ENCODE data around the gene TMEM126A. TPM values are rescaled to one million over a fixed set of nuclear protein-coding genes. Genes with fewer than 3 reads are reported as not detected.
A peak's percentile ranks its signal among the peaks of the same experiment; 100 is the strongest.
"Not testable (repeated sequence)": the region's sequence is repeated elsewhere in the genome, so short reads cannot be mapped to it uniquely, and the experiment has no call there.

The TMEM126A gene
- total RNA-seq = 10 to 100 TPM; 19.9 to 23.9 TPM
- polyA plus RNA-seq = 10 to 100 TPM; 45.8 to 58.4 TPM
- long read RNA-seq, donor 1, partial matches to known transcripts = 0 of 2 reads
- long read RNA-seq, donor 1, other reads (novel, unspliced or antisense) = 1 of 2 reads
- long read RNA-seq, donor 2, partial matches to known transcripts = 0 of 3 reads
- long read RNA-seq, donor 2, other reads (novel, unspliced or antisense) = 0 of 3 reads

DNA sequence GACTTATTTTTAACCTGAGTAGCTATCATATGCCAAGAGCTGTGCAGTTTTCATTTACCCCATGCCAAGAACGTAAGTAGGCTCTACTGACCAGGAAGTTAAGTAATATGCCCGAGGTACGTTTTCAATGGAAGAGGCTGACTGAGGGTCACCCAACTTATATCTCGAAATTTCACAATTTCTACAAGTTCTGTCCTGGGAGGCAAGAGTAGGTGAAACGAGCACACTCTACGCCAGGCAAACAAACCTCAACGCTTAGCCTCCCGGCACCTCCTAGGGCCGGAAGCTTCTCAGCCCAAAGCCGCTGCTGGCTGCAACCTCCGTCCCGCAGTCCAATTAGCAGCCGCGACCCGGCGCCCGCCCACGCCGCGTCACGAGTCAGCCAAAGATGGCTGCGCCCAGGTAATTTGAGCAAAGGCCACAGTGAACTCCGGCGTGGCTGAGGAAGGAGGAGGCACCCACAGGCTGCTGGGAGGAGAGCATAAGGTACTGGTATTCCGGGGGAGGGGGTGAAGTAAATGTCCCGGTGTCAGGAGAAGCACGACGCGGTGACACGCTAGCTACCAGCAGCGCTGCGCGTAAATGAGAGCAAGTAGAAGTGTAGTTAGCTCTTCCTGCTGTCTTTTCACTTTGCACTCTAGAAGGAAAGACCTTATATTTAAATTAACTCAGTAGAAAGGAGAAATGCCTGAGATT lies at the start of gene TMEM126A:
Gene TMEM126A, plus strand, starts transcription at position 364 of the 696 bp plus-strand sequence. CDS start 2,289 bp downstream, outside the sequence.
- H3K9me3 ChIP-seq (ENCODE audit: control insufficient read depth, low read length) = no peaks in the 10 kb centered on the region
- peaks cover 0 to 2% of the 10 kb centered on the region in 2 donors for H3K36me3 ChIP-seq (ENCODE audit: control insufficient read depth in 1 of 2, insufficient read depth in 2 of 2, low read length in 1 of 2)
- ATAC-seq (ENCODE audit: low FRiP score) = peak; percentile 98
- H3K27me3 ChIP-seq (ENCODE audit: control insufficient read depth in 1 of 2, insufficient read depth in 2 of 2, low read length in 1 of 2) = no peaks in the 10 kb centered on the region
- 0% methylated on average over 33 of the region's 33 CpGs for WGBS, 2 donors
- H3K4me1 ChIP-seq (ENCODE audit: control insufficient read depth in 1 of 2, insufficient read depth in 2 of 2, low read length in 2 of 2) = no peaks in the 10 kb centered on the region
- intact Hi-C loops (cut with DNase I) = loop anchor here in 1 of 2 donors (2.0 kb wide), 1 partner anchor 19 kb away; the partner anchor contains the start of gene TMEM126B
- peak within 1 kb of the TSS in 1 of 2 donors; percentile 81 for H3K27ac ChIP-seq (ENCODE audit: low read depth in 1 of 2, low read length in 2 of 2)
- H3K4me3 ChIP-seq (ENCODE audit: low read length in 2 of 2) = peak within 1 kb of the TSS; percentile 61 to 92
- DNase-seq = peak; percentile 93 to 97

DNA sequence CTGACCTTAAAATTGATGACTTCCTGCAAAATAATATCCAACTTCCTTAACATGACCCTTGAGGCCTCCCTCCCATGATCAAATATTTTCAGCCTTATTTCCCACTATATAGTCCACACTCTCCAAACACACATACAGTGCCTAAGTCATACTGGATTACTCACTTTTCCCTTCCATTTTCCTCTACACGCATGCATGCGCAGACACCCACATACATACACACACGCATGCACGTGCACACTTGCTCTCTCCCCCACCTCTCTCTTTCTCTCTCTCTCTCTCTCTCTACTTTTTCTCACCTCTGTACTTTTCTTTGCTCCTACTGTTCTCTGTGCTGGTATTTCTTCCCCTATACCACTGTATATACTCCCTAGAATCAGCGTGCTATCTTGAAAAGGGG lies 48.7 kb upstream of the TMEM126A start:
- DNase-seq (no peak), ATAC-seq (ENCODE audit: low FRiP score) (no peak)
- Histone ChIP-seq H3K9me3 (ENCODE audit: control insufficient read depth, low read length) (no peaks in the 10 kb centered on the region), H3K4me3 (ENCODE audit: low read length in 2 of 2) (no peak overlapping the region), H3K27ac (ENCODE audit: low read depth in 1 of 2, low read length in 2 of 2) (no peak overlapping the region), H3K27me3 (ENCODE audit: control insufficient read depth in 1 of 2, insufficient read depth in 2 of 2, low read length in 1 of 2) (no peaks in the 10 kb centered on the region), H3K36me3 (ENCODE audit: control insufficient read depth in 1 of 2, insufficient read depth in 2 of 2, low read length in 1 of 2) (no peaks in the 10 kb centered on the region), H3K4me1 (ENCODE audit: control insufficient read depth in 1 of 2, insufficient read depth in 2 of 2, low read length in 2 of 2) (no peaks in the 10 kb centered on the region)
- intact Hi-C loops (cut with DNase I) = loop anchor here in 1 of 2 donors (10.0 kb wide), 1 partner anchor 236 kb away; no protein-coding TSS in a partner anchor
- 66 to 69% methylated on average over 5 of the region's 5 CpGs for WGBS, 2 donors

DNA sequence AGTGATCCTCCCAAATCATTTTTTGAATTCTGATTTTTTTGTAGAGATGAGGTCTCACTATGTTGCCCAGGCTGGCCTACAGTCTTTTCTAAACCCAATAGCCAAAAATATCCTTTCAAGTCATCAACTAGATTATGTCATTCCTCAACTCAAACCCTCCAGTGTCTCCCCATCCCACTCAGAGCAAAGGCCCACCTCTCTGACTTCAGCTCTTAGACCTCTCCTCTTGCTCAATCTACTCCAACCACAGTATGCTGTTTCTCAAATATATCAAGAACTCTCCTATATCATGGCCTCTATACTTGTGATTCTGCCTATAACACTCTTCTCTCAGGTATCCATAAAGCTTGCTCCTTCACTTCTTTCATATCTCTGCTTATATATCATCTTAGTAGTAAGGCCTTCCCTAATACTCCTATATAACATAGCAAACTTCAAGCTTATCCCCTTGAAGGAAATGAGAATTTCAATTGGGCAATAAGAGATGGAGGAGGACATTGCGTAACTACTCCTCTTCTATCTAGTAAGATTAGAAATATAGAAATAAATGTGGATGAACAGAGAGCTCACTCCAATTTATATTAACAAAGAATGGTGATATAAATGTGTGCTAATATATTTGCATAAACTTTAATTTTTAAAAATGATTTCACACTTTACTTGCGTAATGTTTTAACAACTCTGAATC lies 45.1 kb upstream of the TMEM126A start:
- no peak for ATAC-seq (ENCODE audit: low FRiP score)
- 94 to 97% methylated on average over 2 of the region's 2 CpGs for WGBS, 2 donors
- intact Hi-C loops (cut with DNase I) = no loop called here
- H3K4me1 ChIP-seq (ENCODE audit: control insufficient read depth in 1 of 2, insufficient read depth in 2 of 2, low read length in 2 of 2) = no peaks in the 10 kb centered on the region
- no peak overlapping the region for H3K4me3 ChIP-seq (ENCODE audit: low read length in 2 of 2)
- no peak overlapping the region for H3K27ac ChIP-seq (ENCODE audit: low read depth in 1 of 2, low read length in 2 of 2)
- no peaks in the 10 kb centered on the region for H3K27me3 ChIP-seq (ENCODE audit: control insufficient read depth in 1 of 2, insufficient read depth in 2 of 2, low read length in 1 of 2)
- no peaks in the 10 kb centered on the region for H3K36me3 ChIP-seq (ENCODE audit: control insufficient read depth in 1 of 2, insufficient read depth in 2 of 2, low read length in 1 of 2)
- no peak for DNase-seq
- no peaks in the 10 kb centered on the region for H3K9me3 ChIP-seq (ENCODE audit: control insufficient read depth, low read length)

DNA sequence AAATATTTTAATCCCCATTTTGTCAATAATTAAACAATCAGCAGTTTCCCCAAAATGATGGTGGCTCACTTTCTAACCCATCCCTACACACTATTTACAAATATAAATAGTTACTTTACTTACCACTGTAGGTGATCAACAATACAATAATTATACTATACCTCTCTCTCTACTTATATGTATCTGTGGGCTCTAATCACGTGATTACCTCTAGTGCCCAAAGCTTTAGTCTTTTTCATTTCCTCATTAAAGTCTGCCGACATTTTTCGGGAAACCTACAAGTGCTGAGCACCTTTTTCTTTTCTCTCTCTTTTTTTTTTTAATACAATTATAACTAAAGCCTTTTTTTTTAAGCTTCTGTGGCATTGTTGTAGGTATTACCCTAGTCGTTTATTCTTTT lies 44.5 kb upstream of the TMEM126A start:
- intact Hi-C loops (cut with DNase I) = no loop called here
- no peaks in the 10 kb centered on the region for H3K36me3 ChIP-seq (ENCODE audit: control insufficient read depth in 1 of 2, insufficient read depth in 2 of 2, low read length in 1 of 2)
- DNase-seq (no peak), ATAC-seq (ENCODE audit: low FRiP score) (no peak)
- H3K27ac ChIP-seq (ENCODE audit: low read depth in 1 of 2, low read length in 2 of 2) = no peak overlapping the region
- H3K4me3 ChIP-seq (ENCODE audit: low read length in 2 of 2) = no peak overlapping the region
- 92 to 94% methylated on average over 4 of the region's 4 CpGs for WGBS, 2 donors
- H3K9me3 ChIP-seq (ENCODE audit: control insufficient read depth, low read length) = no peaks in the 10 kb centered on the region
- no peaks in the 10 kb centered on the region for H3K4me1 ChIP-seq (ENCODE audit: control insufficient read depth in 1 of 2, insufficient read depth in 2 of 2, low read length in 2 of 2)
- H3K27me3 ChIP-seq (ENCODE audit: control insufficient read depth in 1 of 2, insufficient read depth in 2 of 2, low read length in 1 of 2) = no peaks in the 10 kb centered on the region

DNA sequence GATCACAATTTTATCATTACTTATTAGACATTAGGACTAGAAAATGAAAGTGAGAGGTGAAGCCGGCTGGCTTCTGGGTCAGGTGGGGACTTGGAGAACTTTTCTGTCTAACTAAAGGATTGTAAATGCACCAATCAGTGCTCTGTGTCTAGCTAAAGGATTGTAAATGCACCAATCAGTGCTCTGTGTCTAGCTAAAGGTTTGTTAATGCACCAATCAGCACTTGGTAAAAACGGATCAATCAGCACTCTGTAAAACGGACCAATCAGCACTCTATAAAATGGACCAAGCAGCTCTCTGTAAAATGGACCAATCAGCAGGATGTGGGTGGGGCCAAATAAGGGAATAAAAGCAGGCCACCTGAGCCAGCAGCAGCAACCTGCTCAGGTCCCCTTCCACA lies 41.5 kb upstream of the TMEM126A start:
- H3K27me3 ChIP-seq (ENCODE audit: control insufficient read depth in 1 of 2, insufficient read depth in 2 of 2, low read length in 1 of 2); H3K27ac ChIP-seq (ENCODE audit: low read depth in 1 of 2, low read length in 2 of 2); H3K9me3 ChIP-seq (ENCODE audit: control insufficient read depth, low read length); DNase-seq; H3K4me1 ChIP-seq (ENCODE audit: control insufficient read depth in 1 of 2, insufficient read depth in 2 of 2, low read length in 2 of 2); intact Hi-C loops (cut with DNase I); H3K36me3 ChIP-seq (ENCODE audit: control insufficient read depth in 1 of 2, insufficient read depth in 2 of 2, low read length in 1 of 2); H3K4me3 ChIP-seq (ENCODE audit: low read length in 2 of 2); ATAC-seq (ENCODE audit: low FRiP score): not testable (repeated sequence)
- 97% methylated on average over 3 of the region's 3 CpGs for WGBS, 2 donors

DNA sequence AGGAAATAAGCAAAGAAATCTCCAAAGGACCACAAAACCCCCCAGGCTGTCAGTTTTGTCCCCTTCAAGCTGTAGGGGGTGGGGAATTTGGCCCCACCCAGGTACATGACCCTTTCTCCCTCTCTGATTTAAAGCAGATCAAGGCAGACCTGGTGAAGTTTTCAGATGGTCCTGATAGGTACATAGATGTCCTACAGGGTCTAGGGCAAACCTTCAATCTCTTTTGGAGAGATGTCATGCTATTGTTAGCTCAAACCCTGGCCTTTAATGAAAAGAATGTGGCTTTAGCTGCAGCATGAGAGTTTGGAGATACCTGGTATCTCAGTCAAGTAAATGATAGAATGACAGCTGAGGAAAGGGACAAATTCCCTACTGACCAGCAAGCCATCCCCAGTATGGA lies 39.1 kb upstream of the TMEM126A start:
- not testable (repeated sequence) for ATAC-seq (ENCODE audit: low FRiP score)

DNA sequence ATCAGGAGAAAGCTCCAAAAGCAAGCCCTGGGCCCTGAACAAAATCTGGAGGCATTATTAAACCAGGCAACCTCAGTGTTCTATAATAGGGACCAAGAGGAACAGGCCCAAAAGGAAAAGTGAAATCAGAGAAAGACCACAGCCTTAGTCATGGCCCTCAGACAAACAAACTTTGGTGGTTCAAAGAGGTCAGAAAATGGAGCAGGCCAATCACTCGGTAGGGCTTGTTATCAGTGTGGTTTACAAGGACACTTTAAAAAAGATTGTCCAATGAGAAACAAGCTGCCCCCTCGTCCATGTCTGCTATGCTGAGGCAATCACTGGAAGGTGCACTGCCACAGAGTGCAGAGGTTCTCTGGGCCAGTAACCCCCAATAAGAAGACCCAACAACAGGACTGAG lies 38.5 kb upstream of the TMEM126A start:
- H3K4me3 ChIP-seq (ENCODE audit: low read length in 2 of 2); H3K27me3 ChIP-seq (ENCODE audit: control insufficient read depth in 1 of 2, insufficient read depth in 2 of 2, low read length in 1 of 2); intact Hi-C loops (cut with DNase I); H3K4me1 ChIP-seq (ENCODE audit: control insufficient read depth in 1 of 2, insufficient read depth in 2 of 2, low read length in 2 of 2); H3K9me3 ChIP-seq (ENCODE audit: control insufficient read depth, low read length); H3K27ac ChIP-seq (ENCODE audit: low read depth in 1 of 2, low read length in 2 of 2); ATAC-seq (ENCODE audit: low FRiP score); H3K36me3 ChIP-seq (ENCODE audit: control insufficient read depth in 1 of 2, insufficient read depth in 2 of 2, low read length in 1 of 2); DNase-seq: not testable (repeated sequence)
- WGBS, 2 donors = 81 to 90% methylated on average over 2 of the region's 2 CpGs

More for the DNA sequence above, 39.1 kb upstream of the TMEM126A start:
- H3K9me3 ChIP-seq (ENCODE audit: control insufficient read depth, low read length); H3K36me3 ChIP-seq (ENCODE audit: control insufficient read depth in 1 of 2, insufficient read depth in 2 of 2, low read length in 1 of 2); DNase-seq; H3K27me3 ChIP-seq (ENCODE audit: control insufficient read depth in 1 of 2, insufficient read depth in 2 of 2, low read length in 1 of 2); H3K27ac ChIP-seq (ENCODE audit: low read depth in 1 of 2, low read length in 2 of 2); H3K4me1 ChIP-seq (ENCODE audit: control insufficient read depth in 1 of 2, insufficient read depth in 2 of 2, low read length in 2 of 2); intact Hi-C loops (cut with DNase I); H3K4me3 ChIP-seq (ENCODE audit: low read length in 2 of 2): not testable (repeated sequence)

DNA sequence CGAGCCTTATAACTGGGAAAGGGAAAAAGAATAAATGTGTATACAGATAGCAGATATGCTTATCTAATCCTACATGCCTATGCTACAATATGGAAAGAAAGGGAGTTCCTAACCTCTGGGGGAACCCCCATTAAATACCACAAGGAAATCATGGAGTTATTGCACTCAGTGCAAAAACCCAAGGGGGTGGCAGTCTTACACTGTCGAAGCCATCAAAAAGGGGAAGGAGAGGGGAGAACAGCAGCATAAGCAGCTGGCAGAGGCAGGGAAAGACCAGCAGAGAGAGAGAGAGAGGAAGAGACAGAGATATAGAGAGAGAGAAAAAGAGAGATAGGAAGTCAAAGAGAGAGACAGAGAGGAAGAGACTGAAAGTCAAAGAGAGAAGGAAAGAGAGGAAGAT lies 36.1 kb upstream of the TMEM126A start:
- ATAC-seq (ENCODE audit: low FRiP score); intact Hi-C loops (cut with DNase I); DNase-seq; H3K4me1 ChIP-seq (ENCODE audit: control insufficient read depth in 1 of 2, insufficient read depth in 2 of 2, low read length in 2 of 2); H3K27me3 ChIP-seq (ENCODE audit: control insufficient read depth in 1 of 2, insufficient read depth in 2 of 2, low read length in 1 of 2); H3K4me3 ChIP-seq (ENCODE audit: low read length in 2 of 2); H3K36me3 ChIP-seq (ENCODE audit: control insufficient read depth in 1 of 2, insufficient read depth in 2 of 2, low read length in 1 of 2); H3K9me3 ChIP-seq (ENCODE audit: control insufficient read depth, low read length); H3K27ac ChIP-seq (ENCODE audit: low read depth in 1 of 2, low read length in 2 of 2): not testable (repeated sequence)
- 88 to 92% methylated on average over 2 of the region's 2 CpGs for WGBS, 2 donors
